Stimulated activated naive CD4-positive, alpha-beta T cell treated with Interleukin-2 at 50 U/mL for 16 hours (primary cell): Measurements from ENCODE around the gene NBEA.

Experiments
- DNase-seq: peaks from one replicate; lab custom pipeline; 2025; lab: John Stamatoyannopoulos, UW

The NBEA gene

DNA sequence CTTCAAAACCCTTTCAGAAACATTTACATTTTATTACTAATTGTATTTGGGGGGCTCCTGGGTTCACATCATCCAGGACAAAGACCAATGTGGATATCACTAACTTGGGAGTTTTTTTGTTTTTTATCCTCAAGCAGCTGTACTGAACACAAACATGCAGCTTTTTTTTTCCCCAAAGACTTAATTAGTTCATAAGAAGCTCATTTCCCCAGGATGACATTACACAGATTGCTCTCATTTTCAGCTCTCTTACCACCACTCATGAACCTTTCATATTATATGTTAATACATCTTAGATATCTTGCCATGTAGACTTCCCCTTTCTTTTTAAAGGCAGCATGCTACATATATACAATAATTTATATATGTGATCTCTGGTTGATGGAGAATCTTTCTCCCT, 653.1 kb downstream of the NBEA start:
- DNase-seq = no peak

- DNase-seq = no peak
Observed at GRCh38 chr13:35596321-35597030, 654.4 kb downstream of the NBEA start.

GRCh38 chr13:35597451-35597850, 655.4 kb downstream of the NBEA start:
- no peak for DNase-seq

GRCh38 chr13:35598233-35598632, 656.2 kb downstream of the NBEA start:
- no peak for DNase-seq

GRCh38 chr13:35598790-35599369, 656.8 kb downstream of the NBEA start:
- DNase-seq = no peak

- no peak for DNase-seq
Observed at GRCh38 chr13:35599384-35599783, 657.3 kb downstream of the NBEA start.

GRCh38 chr13:35600137-35600536, 658.1 kb downstream of the NBEA start:
- DNase-seq = no peak

GRCh38 chr13:35603593-35604285, 661.7 kb downstream of the NBEA start:
- no peak for DNase-seq

DNA sequence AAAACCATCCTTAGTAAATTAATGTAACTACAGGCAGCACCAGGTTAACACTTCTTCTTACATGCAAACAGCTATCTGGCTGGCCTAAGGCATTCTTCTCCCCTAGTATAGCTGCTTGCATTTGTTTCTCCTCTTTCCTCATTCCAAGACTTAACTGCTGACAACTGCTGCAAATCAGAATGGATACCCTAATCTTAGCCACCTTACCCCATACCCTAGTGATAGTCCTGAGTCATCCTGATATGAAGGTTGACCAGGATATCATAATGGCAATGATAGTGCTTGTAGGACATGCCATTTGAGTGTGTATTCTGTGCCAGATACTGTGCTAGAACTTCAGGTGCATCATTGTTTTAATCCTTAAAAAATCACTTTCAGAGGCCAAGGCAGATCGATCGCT, 672.6 kb downstream of the NBEA start:
- no peak for DNase-seq

GRCh38 chr13:35617420-35617819, 675.4 kb downstream of the NBEA start:
- no peak for DNase-seq

DNA sequence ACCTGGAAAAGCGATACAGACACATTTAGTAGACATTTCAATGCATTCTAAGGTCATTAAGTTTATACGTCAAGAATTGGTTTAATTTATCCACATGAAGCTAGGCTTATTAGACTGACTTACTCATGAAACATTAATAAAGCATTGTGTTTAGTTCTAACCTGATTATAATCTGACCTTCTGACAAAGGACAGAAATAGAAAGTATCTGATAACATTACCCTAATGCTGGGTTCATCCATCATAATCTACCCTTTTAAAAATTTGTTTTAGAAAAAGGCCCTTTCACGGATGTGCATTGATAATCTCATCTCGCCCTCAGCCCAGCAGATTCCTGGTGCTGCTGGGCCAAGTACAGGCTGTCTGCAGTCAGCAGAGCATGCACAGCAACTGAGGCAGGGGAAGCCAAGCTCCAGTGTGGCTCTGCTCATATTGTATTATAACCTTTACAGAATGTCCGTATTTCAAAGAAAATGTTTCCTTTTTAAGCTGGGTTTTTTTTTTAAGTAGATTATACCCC, 676.6 kb downstream of the NBEA start:
- DNase-seq = no peak

GRCh38 chr13:35621989-35622388, 679.9 kb downstream of the NBEA start:
- no peak for DNase-seq

DNA sequence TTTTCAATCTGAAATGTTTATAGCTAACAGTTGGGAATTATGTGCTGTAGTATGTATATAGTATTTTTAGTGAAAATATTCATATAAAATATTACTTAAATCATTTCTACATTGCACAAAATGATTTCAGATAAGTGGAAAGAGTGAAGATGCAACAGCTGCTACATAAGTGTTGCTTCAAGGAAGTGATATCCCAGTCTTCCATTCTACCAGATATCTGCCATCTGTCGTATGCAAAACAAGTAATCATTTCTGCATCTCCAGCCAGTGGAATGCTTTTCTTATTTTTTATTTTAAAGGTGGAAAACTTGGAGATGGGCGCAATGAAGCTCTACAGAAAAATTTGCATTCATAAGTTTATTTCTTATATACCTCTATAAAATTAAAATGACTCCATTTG, 687.0 kb downstream of the NBEA start:
- DNase-seq = no peak

GRCh38 chr13:35630551-35631275, 688.6 kb downstream of the NBEA start:
- no peak for DNase-seq

DNA sequence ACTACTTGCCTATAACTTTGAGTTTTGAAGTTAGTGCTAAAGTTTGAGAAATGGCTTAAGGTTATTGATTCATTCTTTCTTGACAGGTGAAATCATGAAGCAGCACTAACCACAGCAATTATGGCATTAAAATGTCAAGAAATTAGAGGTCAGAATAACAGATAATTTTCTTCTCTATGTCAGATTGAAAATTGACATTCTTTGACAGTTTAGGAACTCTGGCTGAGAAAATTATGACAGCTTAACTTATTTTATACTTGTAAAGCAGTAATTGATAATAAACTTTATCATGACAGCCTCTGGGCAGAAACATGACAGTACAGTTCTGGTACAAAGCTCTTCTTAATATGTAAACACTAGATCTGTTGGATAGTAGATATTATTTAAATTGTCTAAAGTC, 689.6 kb downstream of the NBEA start:
- no peak for DNase-seq

- DNase-seq = no peak
Observed at GRCh38 chr13:35643625-35644024, 701.6 kb downstream of the NBEA start.

DNA sequence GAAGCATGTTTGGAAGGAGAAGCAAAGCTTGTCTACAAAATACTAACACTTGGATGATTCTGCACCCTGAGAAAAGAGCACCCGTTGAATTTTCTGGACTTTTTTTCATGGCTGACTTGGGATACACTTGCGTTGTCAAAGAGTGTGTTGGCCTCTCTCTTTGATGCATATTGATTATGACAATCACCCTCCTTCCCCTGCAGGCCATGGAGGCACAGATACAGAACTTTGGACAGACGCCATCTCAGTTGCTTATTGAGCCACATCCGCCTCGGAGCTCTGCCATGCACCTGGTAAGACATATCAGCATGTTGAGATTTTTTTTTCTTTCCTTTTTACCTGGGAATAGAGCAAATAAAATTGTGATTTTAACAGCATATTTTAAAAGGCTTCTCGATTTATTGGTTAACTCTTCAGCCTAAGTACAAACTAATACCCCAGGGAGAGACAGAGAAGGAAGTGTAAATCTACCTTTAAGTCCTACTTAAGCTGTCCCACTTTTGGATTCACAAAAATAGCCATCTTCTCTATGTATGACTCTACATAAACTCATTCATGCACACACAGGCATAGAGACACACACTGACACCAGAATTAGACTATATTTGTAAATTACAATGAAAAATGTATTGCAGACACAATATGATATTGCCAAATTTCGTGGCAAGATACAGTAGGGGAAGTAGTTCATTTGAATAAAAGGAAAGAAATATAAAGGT, 704.1 kb downstream of the NBEA start:
- no peak for DNase-seq

DNA sequence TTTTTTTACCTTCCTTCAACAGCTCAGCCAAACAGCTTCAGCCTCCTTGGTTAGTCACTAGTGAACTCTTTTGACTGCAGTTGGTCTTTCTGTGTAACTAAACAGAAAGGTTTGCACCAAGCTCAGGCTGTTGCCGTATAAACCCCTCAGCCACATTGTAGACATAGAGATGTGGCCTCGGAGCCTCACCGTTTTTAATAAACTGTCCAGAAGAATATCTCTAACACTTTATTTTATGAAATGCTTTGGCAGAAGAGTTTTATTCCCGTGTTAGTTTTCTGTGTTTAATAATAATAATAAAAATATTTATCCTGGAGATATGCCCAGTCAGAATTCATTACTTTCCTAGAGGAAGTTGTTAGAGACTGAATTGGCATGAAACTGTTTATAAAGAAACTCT, 706.1 kb downstream of the NBEA start:
- no peak for DNase-seq

GRCh38 chr13:35649162-35649561, 707.1 kb downstream of the NBEA start:
- DNase-seq = no peak

- no peak for DNase-seq
Observed at GRCh38 chr13:35659796-35660195, 717.7 kb downstream of the NBEA start.

DNA sequence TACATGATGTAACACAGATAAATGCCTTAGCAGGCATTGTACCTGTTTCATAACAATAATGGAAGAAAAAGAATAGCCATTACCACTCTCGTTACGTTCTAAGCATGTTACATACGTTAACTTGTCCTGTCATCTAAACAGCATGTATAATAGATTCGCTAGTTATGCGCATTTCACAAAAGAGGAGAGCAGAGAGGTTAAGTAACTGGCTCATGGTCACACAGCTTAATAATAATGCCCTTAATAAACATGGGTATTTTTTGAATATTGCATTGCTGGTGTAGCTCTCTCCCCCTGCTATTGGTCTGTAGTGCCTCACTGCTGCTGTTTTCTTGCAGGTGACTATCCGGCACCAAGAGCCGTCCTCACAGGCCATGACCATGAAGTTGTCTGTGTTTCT, 722.7 kb downstream of the NBEA start:
- DNase-seq = no peak

- no peak for DNase-seq
Observed at GRCh38 chr13:35669321-35669720, 727.3 kb downstream of the NBEA start.
